ENCODE results near the gene TARDBP.

DNA sequence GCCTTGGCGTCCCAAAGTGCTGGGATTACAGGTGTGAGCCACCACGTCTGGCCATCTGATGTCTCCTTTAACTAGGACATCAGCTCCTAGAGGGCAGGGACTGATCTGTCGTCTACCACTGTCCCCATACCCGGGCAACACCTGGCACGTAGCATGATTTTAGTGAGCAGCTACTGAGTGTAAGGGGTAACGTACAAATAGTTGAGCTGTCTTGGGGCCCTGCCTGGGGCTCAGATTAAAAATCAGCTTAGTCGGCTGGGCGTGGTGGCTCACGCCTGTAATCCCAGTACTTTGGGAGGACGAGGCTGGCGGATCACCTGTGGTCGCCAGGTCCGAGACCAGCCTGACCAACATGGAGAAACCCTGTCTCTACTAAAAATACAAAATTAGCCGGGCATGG lies 45.6 kb downstream of the TARDBP start:
- TF ChIP-seq SIN3A (IDR thresholded peaks at IDR 0.05; ENCODE audit: borderline replicate concordance, insufficient read depth, low read depth, low read length) (no peak), TCF7L2 (IDR thresholded peaks at IDR 0.05; ENCODE audit: low read depth, low read length) (no peak), POLR2AphosphoS5 (IDR thresholded peaks at IDR 0.05; ENCODE audit: low read depth, low read length) (no peak)
- TF ChIP-seq, protein P1, sequence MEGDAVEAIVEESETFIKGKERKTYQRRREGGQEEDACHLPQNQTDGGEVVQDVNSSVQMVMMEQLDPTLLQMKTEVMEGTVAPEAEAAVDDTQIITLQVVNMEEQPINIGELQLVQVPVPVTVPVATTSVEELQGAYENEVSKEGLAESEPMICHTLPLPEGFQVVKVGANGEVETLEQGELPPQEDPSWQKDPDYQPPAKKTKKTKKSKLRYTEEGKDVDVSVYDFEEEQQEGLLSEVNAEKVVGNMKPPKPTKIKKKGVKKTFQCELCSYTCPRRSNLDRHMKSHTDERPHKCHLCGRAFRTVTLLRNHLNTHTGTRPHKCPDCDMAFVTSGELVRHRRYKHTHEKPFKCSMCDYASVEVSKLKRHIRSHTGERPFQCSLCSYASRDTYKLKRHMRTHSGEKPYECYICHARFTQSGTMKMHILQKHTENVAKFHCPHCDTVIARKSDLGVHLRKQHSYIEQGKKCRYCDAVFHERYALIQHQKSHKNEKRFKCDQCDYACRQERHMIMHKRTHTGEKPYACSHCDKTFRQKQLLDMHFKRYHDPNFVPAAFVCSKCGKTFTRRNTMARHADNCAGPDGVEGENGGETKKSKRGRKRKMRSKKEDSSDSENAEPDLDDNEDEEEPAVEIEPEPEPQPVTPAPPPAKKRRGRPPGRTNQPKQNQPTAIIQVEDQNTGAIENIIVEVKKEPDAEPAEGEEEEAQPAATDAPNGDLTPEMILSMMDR (IDR thresholded peaks at IDR 0.05) = no peak
- TF ChIP-seq, protein P2, sequence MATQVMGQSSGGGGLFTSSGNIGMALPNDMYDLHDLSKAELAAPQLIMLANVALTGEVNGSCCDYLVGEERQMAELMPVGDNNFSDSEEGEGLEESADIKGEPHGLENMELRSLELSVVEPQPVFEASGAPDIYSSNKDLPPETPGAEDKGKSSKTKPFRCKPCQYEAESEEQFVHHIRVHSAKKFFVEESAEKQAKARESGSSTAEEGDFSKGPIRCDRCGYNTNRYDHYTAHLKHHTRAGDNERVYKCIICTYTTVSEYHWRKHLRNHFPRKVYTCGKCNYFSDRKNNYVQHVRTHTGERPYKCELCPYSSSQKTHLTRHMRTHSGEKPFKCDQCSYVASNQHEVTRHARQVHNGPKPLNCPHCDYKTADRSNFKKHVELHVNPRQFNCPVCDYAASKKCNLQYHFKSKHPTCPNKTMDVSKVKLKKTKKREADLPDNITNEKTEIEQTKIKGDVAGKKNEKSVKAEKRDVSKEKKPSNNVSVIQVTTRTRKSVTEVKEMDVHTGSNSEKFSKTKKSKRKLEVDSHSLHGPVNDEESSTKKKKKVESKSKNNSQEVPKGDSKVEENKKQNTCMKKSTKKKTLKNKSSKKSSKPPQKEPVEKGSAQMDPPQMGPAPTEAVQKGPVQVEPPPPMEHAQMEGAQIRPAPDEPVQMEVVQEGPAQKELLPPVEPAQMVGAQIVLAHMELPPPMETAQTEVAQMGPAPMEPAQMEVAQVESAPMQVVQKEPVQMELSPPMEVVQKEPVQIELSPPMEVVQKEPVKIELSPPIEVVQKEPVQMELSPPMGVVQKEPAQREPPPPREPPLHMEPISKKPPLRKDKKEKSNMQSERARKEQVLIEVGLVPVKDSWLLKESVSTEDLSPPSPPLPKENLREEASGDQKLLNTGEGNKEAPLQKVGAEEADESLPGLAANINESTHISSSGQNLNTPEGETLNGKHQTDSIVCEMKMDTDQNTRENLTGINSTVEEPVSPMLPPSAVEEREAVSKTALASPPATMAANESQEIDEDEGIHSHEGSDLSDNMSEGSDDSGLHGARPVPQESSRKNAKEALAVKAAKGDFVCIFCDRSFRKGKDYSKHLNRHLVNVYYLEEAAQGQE (IDR thresholded peaks at IDR 0.05; ENCODE audit: insufficient read depth in 1 of 2, low read depth in 2 of 2, low read length in 1 of 2) = no peak

Measured in Panc1 (cell line).